ENCODE data around the gene TAF9. TPM values are rescaled to one million over a fixed set of nuclear protein-coding genes. Genes with fewer than 3 reads are reported as not detected.

The TAF9 gene
- total and polyA plus RNA-seq, 2 experiments from 2014 or later, result 65.1 to 146 TPM

DNA sequence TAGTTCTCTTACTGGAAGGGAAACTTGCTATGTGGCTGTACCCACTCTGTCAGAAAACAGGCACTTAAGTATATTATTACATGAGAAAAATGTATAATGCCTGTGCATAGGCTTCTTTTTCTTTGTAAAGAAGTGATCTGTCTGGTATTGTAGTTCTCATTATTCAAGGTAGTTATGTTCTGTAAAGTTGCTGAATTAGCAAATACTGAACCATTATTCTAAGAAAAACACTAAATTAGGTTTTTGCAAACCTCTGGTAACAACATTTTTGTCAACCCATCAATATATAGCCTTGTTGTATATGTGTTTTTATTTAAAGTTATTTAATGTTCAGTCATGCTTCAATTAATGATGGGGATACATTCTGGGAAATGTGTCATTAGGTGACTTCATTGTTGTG, 9.1 kb upstream of the TAF9 start:
- H3K36me3 Mint-ChIP-seq (ENCODE audit: low read depth), result peaks cover 38% of the 10 kb centered on the region

More for the DNA sequence above, 9.1 kb upstream of the TAF9 start:
- ATAC-seq (no peak), DNase-seq (ENCODE audit: low spot score) (no peak)
- no peak overlapping the region for H3K27ac ChIP-seq (ENCODE audit: low read depth)
- Mint-ChIP-seq H3K27ac (no peak overlapping the region), H3K4me3 (no peak overlapping the region), H3K4me1 (no peaks in the 10 kb centered on the region), H3K27me3 (ENCODE audit: insufficient read depth, low read depth, poor library complexity) (no peaks in the 10 kb centered on the region), H3K9me3 (no peaks in the 10 kb centered on the region)
- H3K4me1 ChIP-seq (ENCODE audit: insufficient read depth), result no peaks in the 10 kb centered on the region
- H3F3A ChIP-seq (replicated peaks; ENCODE audit: low read depth), result 0 out of 2 replicates have a peak, but pooled peaks cover 9% of the 10 kb centered on the region
- no peaks in the 10 kb centered on the region for H3K9me2 ChIP-seq (ENCODE audit: insufficient read depth)
- no peak overlapping the region for H3K4me2 ChIP-seq
- H4K20me1 ChIP-seq (replicated peaks; ENCODE audit: insufficient read depth), result no peaks in the 10 kb centered on the region
- no peak overlapping the region for H2AFZ ChIP-seq
- TF ChIP-seq NANOG (IDR thresholded peaks at IDR 0.05; ENCODE audit: borderline replicate concordance) (no peak), EZH2 (IDR thresholded peaks at IDR 0.05; ENCODE audit: low read depth, unreplicated experiment) (no peak), JUNB (IDR thresholded peaks at IDR 0.05; ENCODE audit: unreplicated experiment) (no peak), ZNF331 (CRISPR knock-in tag; IDR thresholded peaks at IDR 0.05; ENCODE audit: low read depth) (no peak), ZNF114 (CRISPR knock-in tag; IDR thresholded peaks at IDR 0.05) (no peak), EZH2phosphoT487 (IDR thresholded peaks at IDR 0.05; ENCODE audit: unreplicated experiment) (no peak), CREB1 (CRISPR knock-in tag; IDR thresholded peaks at IDR 0.05; ENCODE audit: low read depth) (no peak), STAT1 (IDR thresholded peaks at IDR 0.05; ENCODE audit: unreplicated experiment) (no peak), POLR2AphosphoS5 (IDR thresholded peaks at IDR 0.05; ENCODE audit: low read depth) (no peak)
- TF ChIP-seq, protein P1, sequence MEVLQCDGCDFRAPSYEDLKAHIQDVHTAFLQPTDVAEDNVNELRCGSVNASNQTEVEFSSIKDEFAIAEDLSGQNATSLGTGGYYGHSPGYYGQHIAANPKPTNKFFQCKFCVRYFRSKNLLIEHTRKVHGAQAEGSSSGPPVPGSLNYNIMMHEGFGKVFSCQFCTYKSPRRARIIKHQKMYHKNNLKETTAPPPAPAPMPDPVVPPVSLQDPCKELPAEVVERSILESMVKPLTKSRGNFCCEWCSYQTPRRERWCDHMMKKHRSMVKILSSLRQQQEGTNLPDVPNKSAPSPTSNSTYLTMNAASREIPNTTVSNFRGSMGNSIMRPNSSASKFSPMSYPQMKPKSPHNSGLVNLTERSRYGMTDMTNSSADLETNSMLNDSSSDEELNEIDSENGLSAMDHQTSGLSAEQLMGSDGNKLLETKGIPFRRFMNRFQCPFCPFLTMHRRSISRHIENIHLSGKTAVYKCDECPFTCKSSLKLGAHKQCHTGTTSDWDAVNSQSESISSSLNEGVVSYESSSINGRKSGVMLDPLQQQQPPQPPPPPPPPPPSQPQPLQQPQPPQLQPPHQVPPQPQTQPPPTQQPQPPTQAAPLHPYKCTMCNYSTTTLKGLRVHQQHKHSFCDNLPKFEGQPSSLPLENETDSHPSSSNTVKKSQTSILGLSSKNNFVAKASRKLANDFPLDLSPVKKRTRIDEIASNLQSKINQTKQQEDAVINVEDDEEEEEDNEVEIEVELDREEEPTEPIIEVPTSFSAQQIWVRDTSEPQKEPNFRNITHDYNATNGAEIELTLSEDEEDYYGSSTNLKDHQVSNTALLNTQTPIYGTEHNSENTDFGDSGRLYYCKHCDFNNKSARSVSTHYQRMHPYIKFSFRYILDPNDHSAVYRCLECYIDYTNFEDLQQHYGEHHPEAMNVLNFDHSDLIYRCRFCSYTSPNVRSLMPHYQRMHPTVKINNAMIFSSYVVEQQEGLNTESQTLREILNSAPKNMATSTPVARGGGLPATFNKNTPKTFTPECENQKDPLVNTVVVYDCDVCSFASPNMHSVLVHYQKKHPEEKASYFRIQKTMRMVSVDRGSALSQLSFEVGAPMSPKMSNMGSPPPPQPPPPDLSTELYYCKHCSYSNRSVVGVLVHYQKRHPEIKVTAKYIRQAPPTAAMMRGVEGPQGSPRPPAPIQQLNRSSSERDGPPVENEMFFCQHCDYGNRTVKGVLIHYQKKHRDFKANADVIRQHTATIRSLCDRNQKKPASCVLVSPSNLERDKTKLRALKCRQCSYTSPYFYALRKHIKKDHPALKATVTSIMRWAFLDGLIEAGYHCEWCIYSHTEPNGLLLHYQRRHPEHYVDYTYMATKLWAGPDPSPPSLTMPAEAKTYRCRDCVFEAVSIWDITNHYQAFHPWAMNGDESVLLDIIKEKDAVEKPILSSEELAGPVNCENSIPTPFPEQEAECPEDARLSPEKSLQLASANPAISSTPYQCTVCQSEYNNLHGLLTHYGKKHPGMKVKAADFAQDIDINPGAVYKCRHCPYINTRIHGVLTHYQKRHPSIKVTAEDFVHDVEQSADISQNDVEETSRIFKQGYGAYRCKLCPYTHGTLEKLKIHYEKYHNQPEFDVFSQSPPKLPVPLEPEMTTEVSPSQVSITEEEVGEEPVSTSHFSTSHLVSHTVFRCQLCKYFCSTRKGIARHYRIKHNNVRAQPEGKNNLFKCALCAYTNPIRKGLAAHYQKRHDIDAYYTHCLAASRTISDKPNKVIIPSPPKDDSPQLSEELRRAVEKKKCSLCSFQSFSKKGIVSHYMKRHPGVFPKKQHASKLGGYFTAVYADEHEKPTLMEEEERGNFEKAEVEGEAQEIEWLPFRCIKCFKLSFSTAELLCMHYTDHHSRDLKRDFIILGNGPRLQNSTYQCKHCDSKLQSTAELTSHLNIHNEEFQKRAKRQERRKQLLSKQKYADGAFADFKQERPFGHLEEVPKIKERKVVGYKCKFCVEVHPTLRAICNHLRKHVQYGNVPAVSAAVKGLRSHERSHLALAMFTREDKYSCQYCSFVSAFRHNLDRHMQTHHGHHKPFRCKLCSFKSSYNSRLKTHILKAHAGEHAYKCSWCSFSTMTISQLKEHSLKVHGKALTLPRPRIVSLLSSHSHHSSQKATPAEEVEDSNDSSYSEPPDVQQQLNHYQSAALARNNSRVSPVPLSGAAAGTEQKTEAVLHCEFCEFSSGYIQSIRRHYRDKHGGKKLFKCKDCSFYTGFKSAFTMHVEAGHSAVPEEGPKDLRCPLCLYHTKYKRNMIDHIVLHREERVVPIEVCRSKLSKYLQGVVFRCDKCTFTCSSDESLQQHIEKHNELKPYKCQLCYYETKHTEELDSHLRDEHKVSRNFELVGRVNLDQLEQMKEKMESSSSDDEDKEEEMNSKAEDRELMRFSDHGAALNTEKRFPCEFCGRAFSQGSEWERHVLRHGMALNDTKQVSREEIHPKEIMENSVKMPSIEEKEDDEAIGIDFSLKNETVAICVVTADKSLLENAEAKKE (CRISPR knock-in tag; IDR thresholded peaks at IDR 0.05), result no peak
- TF ChIP-seq, protein P2, sequence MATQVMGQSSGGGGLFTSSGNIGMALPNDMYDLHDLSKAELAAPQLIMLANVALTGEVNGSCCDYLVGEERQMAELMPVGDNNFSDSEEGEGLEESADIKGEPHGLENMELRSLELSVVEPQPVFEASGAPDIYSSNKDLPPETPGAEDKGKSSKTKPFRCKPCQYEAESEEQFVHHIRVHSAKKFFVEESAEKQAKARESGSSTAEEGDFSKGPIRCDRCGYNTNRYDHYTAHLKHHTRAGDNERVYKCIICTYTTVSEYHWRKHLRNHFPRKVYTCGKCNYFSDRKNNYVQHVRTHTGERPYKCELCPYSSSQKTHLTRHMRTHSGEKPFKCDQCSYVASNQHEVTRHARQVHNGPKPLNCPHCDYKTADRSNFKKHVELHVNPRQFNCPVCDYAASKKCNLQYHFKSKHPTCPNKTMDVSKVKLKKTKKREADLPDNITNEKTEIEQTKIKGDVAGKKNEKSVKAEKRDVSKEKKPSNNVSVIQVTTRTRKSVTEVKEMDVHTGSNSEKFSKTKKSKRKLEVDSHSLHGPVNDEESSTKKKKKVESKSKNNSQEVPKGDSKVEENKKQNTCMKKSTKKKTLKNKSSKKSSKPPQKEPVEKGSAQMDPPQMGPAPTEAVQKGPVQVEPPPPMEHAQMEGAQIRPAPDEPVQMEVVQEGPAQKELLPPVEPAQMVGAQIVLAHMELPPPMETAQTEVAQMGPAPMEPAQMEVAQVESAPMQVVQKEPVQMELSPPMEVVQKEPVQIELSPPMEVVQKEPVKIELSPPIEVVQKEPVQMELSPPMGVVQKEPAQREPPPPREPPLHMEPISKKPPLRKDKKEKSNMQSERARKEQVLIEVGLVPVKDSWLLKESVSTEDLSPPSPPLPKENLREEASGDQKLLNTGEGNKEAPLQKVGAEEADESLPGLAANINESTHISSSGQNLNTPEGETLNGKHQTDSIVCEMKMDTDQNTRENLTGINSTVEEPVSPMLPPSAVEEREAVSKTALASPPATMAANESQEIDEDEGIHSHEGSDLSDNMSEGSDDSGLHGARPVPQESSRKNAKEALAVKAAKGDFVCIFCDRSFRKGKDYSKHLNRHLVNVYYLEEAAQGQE (IDR thresholded peaks at IDR 0.05; ENCODE audit: unreplicated experiment), result no peak
- TF ChIP-seq, protein P3, sequence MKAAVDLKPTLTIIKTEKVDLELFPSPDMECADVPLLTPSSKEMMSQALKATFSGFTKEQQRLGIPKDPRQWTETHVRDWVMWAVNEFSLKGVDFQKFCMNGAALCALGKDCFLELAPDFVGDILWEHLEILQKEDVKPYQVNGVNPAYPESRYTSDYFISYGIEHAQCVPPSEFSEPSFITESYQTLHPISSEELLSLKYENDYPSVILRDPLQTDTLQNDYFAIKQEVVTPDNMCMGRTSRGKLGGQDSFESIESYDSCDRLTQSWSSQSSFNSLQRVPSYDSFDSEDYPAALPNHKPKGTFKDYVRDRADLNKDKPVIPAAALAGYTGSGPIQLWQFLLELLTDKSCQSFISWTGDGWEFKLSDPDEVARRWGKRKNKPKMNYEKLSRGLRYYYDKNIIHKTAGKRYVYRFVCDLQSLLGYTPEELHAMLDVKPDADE (IDR thresholded peaks at IDR 0.05), result no peak
- TF ChIP-seq, protein P4, sequence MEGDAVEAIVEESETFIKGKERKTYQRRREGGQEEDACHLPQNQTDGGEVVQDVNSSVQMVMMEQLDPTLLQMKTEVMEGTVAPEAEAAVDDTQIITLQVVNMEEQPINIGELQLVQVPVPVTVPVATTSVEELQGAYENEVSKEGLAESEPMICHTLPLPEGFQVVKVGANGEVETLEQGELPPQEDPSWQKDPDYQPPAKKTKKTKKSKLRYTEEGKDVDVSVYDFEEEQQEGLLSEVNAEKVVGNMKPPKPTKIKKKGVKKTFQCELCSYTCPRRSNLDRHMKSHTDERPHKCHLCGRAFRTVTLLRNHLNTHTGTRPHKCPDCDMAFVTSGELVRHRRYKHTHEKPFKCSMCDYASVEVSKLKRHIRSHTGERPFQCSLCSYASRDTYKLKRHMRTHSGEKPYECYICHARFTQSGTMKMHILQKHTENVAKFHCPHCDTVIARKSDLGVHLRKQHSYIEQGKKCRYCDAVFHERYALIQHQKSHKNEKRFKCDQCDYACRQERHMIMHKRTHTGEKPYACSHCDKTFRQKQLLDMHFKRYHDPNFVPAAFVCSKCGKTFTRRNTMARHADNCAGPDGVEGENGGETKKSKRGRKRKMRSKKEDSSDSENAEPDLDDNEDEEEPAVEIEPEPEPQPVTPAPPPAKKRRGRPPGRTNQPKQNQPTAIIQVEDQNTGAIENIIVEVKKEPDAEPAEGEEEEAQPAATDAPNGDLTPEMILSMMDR (conservative IDR thresholded peaks at IDR 0.05; ENCODE audit: low read depth in 2 of 2), result no peak
- no peaks in the 10 kb centered on the region for H3K79me2 ChIP-seq (replicated peaks; ENCODE audit: insufficient read depth)
- peaks cover 27% of the 10 kb centered on the region for H3K36me3 ChIP-seq (ENCODE audit: insufficient read depth)
- no peak overlapping the region for H3K4me3 ChIP-seq
- H3K27me3 ChIP-seq (ENCODE audit: insufficient read depth), result no peaks in the 10 kb centered on the region

Measured in GM23338 (cell line).